AG04450 (cell line): ENCODE data around the gene FAM111A. TPM values are rescaled to one million over a fixed set of nuclear protein-coding genes. Genes with fewer than 3 reads are reported as not detected.
A peak's percentile ranks its signal among the peaks of the same experiment; 100 is the strongest.

Experiments
- CTCF ChIA-PET: fragments of 300-600, 350-600 bp; formaldehyde crosslinking; extraction: SDS; loops from one replicate; lab custom pipeline; 2022; ENCODE audit warnings: antibody characterized with exemption, inconsistent platforms; lab: Charles Lee
- POLR2A ChIA-PET: fragments of 350-600 bp; formaldehyde crosslinking; extraction: SDS; loops from one replicate; lab custom pipeline; 2021; ENCODE audit warnings: antibody characterized with exemption, inconsistent platforms; lab: Yijun Ruan, JAX
- DNase-seq: peaks from one replicate; pipeline ENCODE4 v3.0.0-alpha.2; 2011; ENCODE audit warnings: low read depth, low spot score
- H3K27ac ChIP-seq: one replicate; pipeline ENCODE4 v1.5.1; 2012; ENCODE audit warnings: low read depth, low read length, control low read depth
- H3K27me3 ChIP-seq: one replicate; pipeline ENCODE4 v1.6.0; 2012; ENCODE audit warnings: low read length; ENCODE audit not compliant: control insufficient read depth, insufficient read depth
- H3K4me3 ChIP-seq: 2 replicates; pipeline ENCODE4 v1.5.1; 2011; ENCODE audit warnings: mild to moderate bottlenecking, low read depth, low read length, control low read depth
- H3K9me3 ChIP-seq: 2 replicates; pipeline ENCODE4 v1.5.1; 2012; ENCODE audit warnings: low read length; ENCODE audit not compliant: control insufficient read depth, insufficient read depth
- polyA plus RNA-seq: library from polyadenylated mRNA; depleted of rRNA; stranded (reverse); fragments of >200 nt; gene quantifications from 2 replicates; pipeline ENCODE4 v1.2.3, GENCODE V29; 2011
- TF ChIP-seq, protein P1 (sequence below): IDR thresholded peaks from 2 replicates; pipeline ENCODE4 v1.5.1; 2011; ENCODE audit warnings: low read depth, low read length, control low read depth, inconsistent platforms

The FAM111A gene
- polyA plus RNA-seq, 1 experiment: 23.1 TPM

DNA sequence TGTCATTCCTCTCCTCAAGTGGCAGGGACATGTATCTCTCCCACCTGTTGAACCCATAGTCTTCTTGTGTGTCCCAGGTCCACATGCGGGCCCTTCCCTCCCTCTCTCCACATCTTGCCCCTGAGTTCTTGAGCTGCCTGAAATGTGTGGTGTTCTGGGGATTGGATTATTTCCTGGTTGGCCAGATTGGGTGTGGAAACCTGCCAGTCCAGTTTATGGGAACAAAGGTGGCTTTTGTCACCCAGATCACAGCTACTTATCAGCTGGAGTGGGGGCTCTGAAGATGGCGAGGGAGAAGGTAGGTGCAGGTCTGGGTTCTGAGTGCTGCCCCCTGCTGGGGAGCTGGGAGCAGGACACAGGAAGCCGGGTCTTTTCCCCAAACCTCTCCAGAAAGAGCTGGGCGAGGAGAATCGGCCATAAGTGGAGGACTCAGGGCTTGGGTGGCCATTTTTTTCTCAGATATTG lies 43.5 kb downstream of the FAM111A start:
- DNase-seq: no peak
- Histone ChIP-seq H3K9me3 (no peaks in the 10 kb centered on the region), H3K4me3 (no peak overlapping the region), H3K27ac (no peak overlapping the region), H3K27me3 (no peaks in the 10 kb centered on the region)
- ChIA-PET CTCF (interaction anchor here (0.9 to 9.9 kb wide), 14 partner anchors 8 to 383 kb away, joined by 3 to 151 read pairs (median 8); partner anchors contain the start of gene DTX4), POLR2A (interaction anchor here (1.4 kb wide), 1 partner anchor 12 kb away, joined by 5 read pairs; no protein-coding TSS in a partner anchor)
- TF ChIP-seq, protein P1, sequence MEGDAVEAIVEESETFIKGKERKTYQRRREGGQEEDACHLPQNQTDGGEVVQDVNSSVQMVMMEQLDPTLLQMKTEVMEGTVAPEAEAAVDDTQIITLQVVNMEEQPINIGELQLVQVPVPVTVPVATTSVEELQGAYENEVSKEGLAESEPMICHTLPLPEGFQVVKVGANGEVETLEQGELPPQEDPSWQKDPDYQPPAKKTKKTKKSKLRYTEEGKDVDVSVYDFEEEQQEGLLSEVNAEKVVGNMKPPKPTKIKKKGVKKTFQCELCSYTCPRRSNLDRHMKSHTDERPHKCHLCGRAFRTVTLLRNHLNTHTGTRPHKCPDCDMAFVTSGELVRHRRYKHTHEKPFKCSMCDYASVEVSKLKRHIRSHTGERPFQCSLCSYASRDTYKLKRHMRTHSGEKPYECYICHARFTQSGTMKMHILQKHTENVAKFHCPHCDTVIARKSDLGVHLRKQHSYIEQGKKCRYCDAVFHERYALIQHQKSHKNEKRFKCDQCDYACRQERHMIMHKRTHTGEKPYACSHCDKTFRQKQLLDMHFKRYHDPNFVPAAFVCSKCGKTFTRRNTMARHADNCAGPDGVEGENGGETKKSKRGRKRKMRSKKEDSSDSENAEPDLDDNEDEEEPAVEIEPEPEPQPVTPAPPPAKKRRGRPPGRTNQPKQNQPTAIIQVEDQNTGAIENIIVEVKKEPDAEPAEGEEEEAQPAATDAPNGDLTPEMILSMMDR: peak; percentile 59

DNA sequence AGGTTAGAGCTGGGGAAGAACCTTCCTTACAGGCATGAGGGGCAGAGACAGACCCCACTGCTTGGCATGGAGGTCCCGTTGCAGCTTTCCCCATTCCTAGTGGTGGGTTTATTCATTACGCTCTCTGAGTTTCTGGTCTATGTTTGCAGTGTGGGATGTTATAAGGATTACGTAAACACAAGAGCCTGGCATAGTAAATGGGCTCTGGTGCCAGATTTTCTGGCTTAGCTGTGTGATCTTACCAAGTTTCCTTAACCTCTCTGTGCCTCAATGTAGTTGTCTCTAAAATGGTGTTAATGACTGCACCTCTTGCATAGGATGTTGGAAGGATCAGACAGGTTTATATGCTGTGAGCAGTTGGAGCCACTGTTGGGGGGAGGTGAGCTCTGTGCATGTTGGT lies 44.4 kb downstream of the FAM111A start:
- H3K4me3 ChIP-seq: no peak overlapping the region
- H3K27ac ChIP-seq: no peak overlapping the region
- no peaks in the 10 kb centered on the region for H3K27me3 ChIP-seq
- ChIA-PET CTCF (interaction anchor here (1.0 to 9.9 kb wide), 10 partner anchors 9 to 384 kb away, joined by 3 to 151 read pairs (median 14); partner anchors contain the start of gene DTX4), POLR2A (interaction anchor here (1.2 to 1.4 kb wide), 2 partner anchors 11 to 15 kb away, joined by 5 to 8 read pairs; partner anchors contain the start of gene DTX4)
- H3K9me3 ChIP-seq: no peaks in the 10 kb centered on the region
- TF ChIP-seq, protein P1: no peak
- DNase-seq: no peak

DNA sequence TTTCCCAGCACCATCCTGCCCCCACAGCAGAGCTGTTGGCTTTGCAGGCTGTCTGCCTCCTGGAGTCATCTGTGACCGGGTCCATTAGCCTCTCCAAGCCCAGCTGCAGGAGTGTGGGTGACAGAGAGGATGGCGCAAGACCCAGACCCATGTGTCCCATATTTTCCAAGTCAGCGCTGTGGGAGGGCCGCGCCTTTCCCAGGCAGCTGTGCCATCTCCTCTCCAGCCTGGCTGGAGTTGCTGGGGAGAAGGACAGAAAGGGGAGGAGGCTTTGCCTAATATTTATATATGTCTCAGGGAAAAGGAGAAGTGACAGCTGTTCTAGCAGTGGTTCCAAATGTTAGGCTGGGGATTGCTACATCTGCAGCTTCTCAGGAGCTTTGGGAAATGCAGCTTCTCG lies 44.9 kb downstream of the FAM111A start:
- Histone ChIP-seq H3K27me3 (no peaks in the 10 kb centered on the region), H3K4me3 (no peak overlapping the region), H3K27ac (no peak overlapping the region), H3K9me3 (no peaks in the 10 kb centered on the region)
- TF ChIP-seq, protein P1: no peak
- ChIA-PET POLR2A (interaction anchor here (0.8 to 1.4 kb wide), 3 partner anchors 11 to 429 kb away, joined by 3 to 8 read pairs (median 5); partner anchors contain the start of gene DTX4), CTCF (interaction anchor here (1.2 to 9.9 kb wide), 6 partner anchors 11 to 52 kb away, joined by 4 to 151 read pairs (median 26); partner anchors contain the start of gene DTX4)
- DNase-seq: peak; percentile 16

DNA sequence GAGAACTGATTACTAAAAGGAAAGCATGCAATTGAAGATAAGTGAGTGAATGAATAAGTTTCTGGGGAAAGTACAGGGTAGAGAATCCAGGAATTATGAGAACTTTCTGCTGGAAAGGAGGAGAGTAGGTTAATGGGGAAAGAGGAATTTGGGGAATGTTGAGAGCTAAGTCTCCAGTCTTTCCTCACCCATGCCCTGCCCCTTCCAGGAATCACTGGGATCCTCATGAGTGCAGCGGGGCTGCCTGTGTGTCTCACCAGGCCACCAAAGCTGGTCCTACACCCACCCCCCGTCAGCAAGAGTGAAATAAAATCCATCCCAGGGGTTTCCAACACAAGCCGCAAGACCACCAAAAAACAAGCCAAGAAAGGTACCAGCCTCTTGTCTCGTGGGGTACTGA lies 46.3 kb downstream of the FAM111A start:
- H3K4me3 ChIP-seq: no peak overlapping the region
- ChIA-PET POLR2A (no interaction called here), CTCF (interaction anchor here (4.7 to 9.9 kb wide), 2 partner anchors 16 to 31 kb away, joined by 17 to 151 read pairs; partner anchors contain the start of gene DTX4)
- H3K27ac ChIP-seq: peak overlapping the region; percentile 13
- TF ChIP-seq, protein P1: no peak
- no peak for DNase-seq
- H3K27me3 ChIP-seq: no peaks in the 10 kb centered on the region
- H3K9me3 ChIP-seq: no peaks in the 10 kb centered on the region

DNA sequence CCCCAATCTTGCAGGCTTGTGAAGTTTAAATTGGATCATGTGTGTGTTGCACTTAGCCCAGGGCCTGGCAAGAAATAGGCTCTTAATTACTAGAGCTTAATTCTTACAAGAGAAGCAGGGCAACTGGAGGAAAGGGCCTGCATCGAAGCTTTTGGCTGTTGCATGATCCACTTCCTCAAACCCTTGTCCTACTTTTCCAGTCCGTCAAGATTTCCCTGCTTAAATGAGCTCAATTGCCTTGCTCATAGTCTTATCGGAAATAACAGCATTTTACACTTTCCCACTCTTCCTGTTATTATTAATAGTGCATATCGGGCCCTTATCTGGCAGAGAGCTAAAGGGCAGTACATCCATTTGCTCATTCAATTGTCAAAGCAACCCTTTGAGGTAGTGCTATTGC lies 47.3 kb downstream of the FAM111A start:
- ChIA-PET POLR2A (no interaction called here), CTCF (interaction anchor here (0.8 to 9.9 kb wide), 5 partner anchors 8 to 31 kb away, joined by 3 to 151 read pairs (median 5); partner anchors contain the start of gene DTX4)
- no peaks in the 10 kb centered on the region for H3K27me3 ChIP-seq
- no peak for DNase-seq
- TF ChIP-seq, protein P1: no peak
- no peak overlapping the region for H3K4me3 ChIP-seq
- no peak overlapping the region for H3K27ac ChIP-seq
- H3K9me3 ChIP-seq: no peaks in the 10 kb centered on the region
